ENCODE results near the gene ZCCHC24.

GRCh38 chr10:79355420-79356017, 89.9 kb downstream of the ZCCHC24 start:
- TF ChIP-seq CTCF (IDR thresholded peaks at IDR 0.05) (no peak), POLR2A (IDR thresholded peaks at IDR 0.05) (no peak)
